Fibroblast of upper back skin (primary cell): ENCODE results near the gene SMTN.
A peak's percentile ranks its signal among the peaks of the same experiment; 100 is the strongest.
"Not testable (repeated sequence)": the region's sequence is repeated elsewhere in the genome, so short reads cannot be mapped to it uniquely, and the experiment has no call there.

ENCODE experiments used
- DNase-seq: peaks from one replicate; pipeline ENCODE4 v3.0.0-alpha.2; 2013

Gene SMTN

DNA sequence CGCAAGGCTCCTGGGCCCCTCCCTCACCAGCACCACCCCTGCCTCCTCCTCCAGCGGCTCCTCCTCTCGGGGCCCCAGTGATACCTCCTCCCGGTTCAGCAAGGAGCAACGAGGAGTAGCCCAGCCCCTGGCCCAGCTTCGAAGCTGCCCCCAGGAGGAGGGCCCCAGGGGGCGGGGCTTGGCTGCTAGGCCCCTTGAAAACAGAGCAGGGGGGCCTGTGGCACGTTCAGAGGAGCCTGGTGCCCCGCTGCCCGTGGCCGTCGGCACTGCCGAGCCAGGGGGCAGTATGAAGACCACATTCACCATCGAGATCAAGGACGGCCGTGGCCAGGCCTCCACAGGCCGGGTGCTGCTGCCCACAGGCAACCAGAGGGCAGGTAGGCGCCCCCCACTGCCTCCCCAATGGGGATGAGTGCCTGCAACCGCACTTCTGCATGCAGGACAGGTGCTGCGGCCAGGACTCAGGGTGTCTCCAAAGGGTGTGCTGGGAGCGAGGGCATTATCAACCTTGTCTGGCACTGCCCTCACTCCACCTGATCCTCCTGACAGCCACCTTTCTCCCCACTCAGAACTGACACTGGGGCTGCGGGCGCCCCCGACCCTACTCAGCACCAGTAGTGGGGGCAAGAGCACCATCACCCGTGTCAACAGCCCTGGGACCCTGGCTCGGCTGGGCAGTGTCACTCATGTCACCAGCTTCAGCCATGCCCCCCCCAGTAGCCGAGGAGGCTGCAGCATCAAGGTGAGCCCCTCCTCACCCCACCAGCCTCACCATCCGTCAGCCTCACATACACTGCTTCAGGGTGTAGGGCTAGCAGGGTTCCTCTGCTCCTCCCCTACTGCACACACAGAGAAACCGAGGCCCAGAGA, 10.2 kb downstream of the SMTN start:
- no peak for DNase-seq

- no peak for DNase-seq
These were observed 11.0 kb downstream of the SMTN start for GRCh38 chr22:31092161-31092560.

DNA sequence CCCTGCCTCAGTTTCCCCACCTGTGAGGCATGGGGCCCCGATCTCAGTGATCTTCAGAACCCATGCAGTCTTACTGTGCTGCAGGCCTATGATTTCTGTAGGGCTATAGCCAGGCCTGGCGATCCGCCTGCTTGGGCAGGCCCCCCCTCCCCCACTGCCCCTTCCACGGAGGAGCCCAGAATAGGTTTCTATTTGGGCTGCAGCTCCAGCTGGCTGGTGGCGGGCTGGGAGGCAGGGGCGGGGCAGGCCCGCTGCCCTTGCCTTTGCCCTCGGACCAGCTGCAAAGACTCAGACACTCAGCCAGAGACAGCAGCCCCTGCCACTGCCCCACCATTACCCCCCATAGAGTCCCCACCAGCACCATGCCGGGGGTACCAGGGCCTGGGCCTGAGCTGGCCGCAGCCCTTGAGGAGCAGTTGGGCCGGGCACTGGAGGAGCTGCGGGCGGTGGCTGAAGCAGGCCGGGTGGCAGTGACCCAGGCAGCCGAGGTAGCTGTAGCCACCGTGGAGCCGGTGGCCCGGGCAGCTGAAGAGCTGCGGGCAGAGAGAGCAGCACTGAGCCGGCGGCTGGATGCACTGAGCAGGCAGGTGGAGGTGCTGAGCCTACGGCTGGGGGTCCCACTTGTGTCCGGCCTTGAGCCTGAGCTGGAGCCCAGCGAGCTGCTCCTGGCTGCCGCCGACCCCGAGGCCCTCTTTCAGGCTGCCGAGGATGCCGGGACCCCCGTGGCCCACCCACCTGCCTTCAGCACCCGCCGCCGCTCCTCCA, 12.2 kb downstream of the SMTN start:
- DNase-seq: no peak

GRCh38 chr22:31094021-31094551, 13.0 kb downstream of the SMTN start:
- DNase-seq: no peak

DNA sequence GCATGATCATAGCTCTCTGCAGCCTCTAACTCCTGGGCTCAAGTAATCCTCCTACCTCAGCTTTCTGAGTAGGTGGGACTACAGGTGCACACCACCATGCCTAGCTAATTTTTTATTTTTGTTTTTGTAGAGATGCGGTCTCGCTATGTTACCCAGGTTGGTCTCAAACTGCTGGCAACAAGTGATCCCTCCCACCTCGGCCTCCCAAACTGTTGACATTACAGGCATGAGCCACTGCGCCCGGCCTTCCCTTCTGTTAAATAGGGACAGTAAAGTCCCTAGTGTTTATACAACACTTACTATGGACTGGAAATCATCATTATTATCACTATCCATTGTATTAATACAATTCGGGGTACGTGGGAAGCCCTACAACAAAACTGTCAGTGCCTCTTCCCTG, 13.6 kb downstream of the SMTN start:
- DNase-seq: no peak

DNA sequence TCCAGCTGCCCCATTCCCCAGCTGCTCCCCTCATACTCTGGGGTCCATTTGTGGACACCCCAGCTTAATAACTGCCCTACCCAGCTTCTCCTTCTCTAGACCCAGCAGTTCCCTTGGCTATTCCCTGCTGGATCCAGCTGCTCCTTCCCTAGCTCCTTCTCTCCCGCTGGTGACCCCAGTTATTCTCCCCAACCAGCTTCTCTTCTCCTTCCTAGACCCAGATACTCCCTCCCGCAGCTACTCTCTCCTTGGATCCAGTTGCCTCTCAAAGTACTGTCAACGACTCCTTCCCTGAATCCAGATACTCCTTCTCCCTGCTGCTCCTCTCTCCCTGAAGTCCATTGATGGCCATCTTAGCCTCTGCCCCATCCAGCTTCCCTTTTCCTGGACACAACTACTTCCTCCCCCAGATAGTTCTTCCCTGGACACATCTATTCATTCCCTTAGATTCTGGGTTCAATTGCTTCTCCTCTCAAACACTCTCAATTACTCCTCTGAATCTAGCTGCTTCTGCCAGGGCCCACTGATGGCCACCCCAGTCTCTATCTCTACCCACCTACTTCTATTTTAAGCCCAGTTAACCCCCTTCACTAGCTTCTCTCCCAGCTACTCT, 14.6 kb downstream of the SMTN start:
- no peak for DNase-seq

GRCh38 chr22:31096657-31097279, 15.7 kb downstream of the SMTN start:
- DNase-seq: no peak

DNA sequence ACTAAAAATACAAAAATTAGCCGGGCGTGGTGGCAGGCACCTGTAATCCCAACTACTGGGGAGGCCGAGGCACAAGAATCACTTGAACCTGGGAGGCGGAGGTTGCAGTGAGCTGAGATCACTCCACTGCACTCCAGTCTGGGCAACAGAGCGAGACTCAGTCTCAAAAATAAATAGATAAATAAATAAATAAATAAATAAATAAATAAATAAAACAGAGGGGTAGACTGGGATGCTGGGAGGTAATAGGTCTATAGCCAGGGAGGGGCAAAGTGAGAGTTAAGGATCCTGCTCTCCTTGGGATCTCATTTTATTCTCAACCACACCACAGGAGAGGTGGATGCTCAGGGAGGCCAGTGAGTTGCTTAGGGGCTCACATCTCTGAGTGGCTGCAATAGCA, 16.4 kb downstream of the SMTN start:
- not testable (repeated sequence) for DNase-seq

GRCh38 chr22:31097941-31098631, 17.0 kb downstream of the SMTN start:
- no peak for DNase-seq

- no peak for DNase-seq
These were observed 17.6 kb downstream of the SMTN start for GRCh38 chr22:31098632-31099110.

DNA sequence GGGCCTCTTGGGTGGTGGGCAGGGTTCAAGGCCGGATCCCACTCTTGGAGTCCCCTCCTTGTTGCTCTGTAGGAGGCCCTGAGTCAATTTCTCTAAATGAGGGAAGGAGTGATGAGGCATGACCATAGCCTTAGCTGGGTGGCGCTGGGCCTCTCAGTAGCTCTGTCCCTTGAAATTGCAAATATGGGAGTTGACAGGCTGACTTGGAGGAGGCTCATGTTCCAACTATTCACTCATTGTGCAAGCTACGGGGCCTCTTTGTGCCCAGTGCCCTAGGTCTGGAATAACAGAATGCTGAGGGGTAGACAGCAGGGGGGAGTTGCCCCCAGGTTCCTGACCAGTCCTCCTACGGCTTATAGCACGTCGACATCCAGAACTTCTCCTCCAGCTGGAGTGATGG, 18.3 kb downstream of the SMTN start:
- DNase-seq: no peak

- DNase-seq: no peak
These were observed 19.0 kb downstream of the SMTN start for GRCh38 chr22:31099841-31100761.

GRCh38 chr22:31100762-31101525, 19.8 kb downstream of the SMTN start:
- no peak for DNase-seq

- DNase-seq: peak; percentile 80
These were observed 21.4 kb downstream of the SMTN start for GRCh38 chr22:31102441-31103081.

DNA sequence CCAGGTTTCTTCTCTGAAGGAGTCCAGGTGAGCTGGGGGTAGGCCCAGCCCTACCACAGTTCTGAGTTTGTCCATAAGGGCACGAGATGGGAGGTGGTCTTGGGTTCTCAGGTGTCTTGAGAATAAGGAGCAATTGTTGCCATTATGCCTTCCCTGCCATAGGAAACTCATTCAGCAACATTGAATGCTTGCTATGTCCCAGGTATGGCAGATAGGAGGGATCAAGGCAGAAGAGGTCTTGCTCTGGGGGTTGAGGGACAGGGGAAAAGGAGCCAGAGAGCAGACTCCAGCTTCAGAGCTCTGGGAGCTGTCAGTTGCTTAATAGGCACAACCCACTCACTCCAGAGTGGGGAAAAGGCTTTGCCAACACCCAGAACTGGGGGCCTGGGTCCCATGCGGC, 22.0 kb downstream of the SMTN start:
- DNase-seq: no peak

GRCh38 chr22:31103899-31104694, 23.0 kb downstream of the SMTN start:
- no peak for DNase-seq

- DNase-seq: no peak
These were observed 23.8 kb downstream of the SMTN start for GRCh38 chr22:31104869-31105268.

- no peak for DNase-seq
These were observed 24.3 kb downstream of the SMTN start for GRCh38 chr22:31105282-31105929.
